Measurements from ENCODE around the gene PPARD. TPM values are rescaled to one million over a fixed set of nuclear protein-coding genes. Genes with fewer than 3 reads are reported as not detected.
A peak's percentile ranks its signal among the peaks of the same experiment; 100 is the strongest.

Gene PPARD
- total and polyA plus RNA-seq, 2 of the 13 experiments (the other 11 are each of a cell fraction or from before 2014, with no cell fraction given): 6.1 to 13.3 TPM

GRCh38 chr6:35468181-35468979 lies 126.0 kb downstream of the PPARD start, which contains the start of gene RPL10A (continued):
- no peak; the same call in 1 of the 2 replicates for TF ChIP-seq CERS6 (CRISPR knock-in tag; IDR thresholded peaks at IDR 0.05)
- peak; percentile 96 for TF ChIP-seq ZNF709 (CRISPR knock-in tag; IDR thresholded peaks at IDR 0.05)
- 0 out of 2 replicates have a peak, but pooled peaks have one; percentile 66 for TF ChIP-seq ZNF746 (CRISPR knock-in tag; IDR thresholded peaks at IDR 0.05)
- TF ChIP-seq ELF4 (CRISPR knock-in tag; IDR thresholded peaks at IDR 0.05; ENCODE audit: borderline replicate concordance): peak; percentile 90; the same call in 1 of the 2 replicates
- peak; percentile 69; the same call in 1 of the 2 replicates for TF ChIP-seq SNAI1 (CRISPR knock-in tag; IDR thresholded peaks at IDR 0.05; ENCODE audit: borderline replicate concordance)
- TF ChIP-seq CHCHD3 (CRISPR knock-in tag; IDR thresholded peaks at IDR 0.05): no peak; the same call in 1 of the 2 replicates
- peak; percentile 81; the same call in 1 of the 2 replicates for TF ChIP-seq TOE1 (CRISPR knock-in tag; IDR thresholded peaks at IDR 0.05)
- peak; percentile 95 for TF ChIP-seq ZNF616 (CRISPR knock-in tag; IDR thresholded peaks at IDR 0.05; ENCODE audit: low read depth)
- TF ChIP-seq HMGXB3 (CRISPR knock-in tag; IDR thresholded peaks at IDR 0.05; ENCODE audit: borderline replicate concordance): peak; percentile 93
- no peak for TF ChIP-seq ZNF10 (CRISPR knock-in tag; IDR thresholded peaks at IDR 0.05; ENCODE audit: borderline replicate concordance, low read depth)
- peak; percentile 90 for TF ChIP-seq ZSCAN9 (CRISPR knock-in tag; IDR thresholded peaks at IDR 0.05; ENCODE audit: borderline replicate concordance)
- TF ChIP-seq NFE2 (CRISPR knock-in tag; IDR thresholded peaks at IDR 0.05): no peak
- TF ChIP-seq HMG20B (CRISPR knock-in tag; conservative IDR thresholded peaks at IDR 0.05): peak; percentile 67
- TF ChIP-seq ZNF230 (CRISPR knock-in tag; IDR thresholded peaks at IDR 0.05): peak; percentile 96
- peak; percentile 92 for TF ChIP-seq ZNF33B (CRISPR knock-in tag; IDR thresholded peaks at IDR 0.05)
- TF ChIP-seq ZNF781 (CRISPR knock-in tag; IDR thresholded peaks at IDR 0.05; ENCODE audit: borderline replicate concordance, not compliant biosample characterization): peak; percentile 99
- peak; percentile 85 for TF ChIP-seq SRSF1 (optimal IDR thresholded peaks at IDR 0.05; ENCODE audit: low read depth, low read length)
- peak; percentile 13; the same call in 1 of the 2 replicates for TF ChIP-seq PRDM15 (CRISPR knock-in tag; IDR thresholded peaks at IDR 0.05)
- no peak; the same call in 1 of the 2 replicates for TF ChIP-seq ZNF343 (CRISPR knock-in tag; IDR thresholded peaks at IDR 0.05)

All from HepG2 (cell line).